HepG2 (cell line): ENCODE data around the gene KIRREL2. TPM values are rescaled to one million over a fixed set of nuclear protein-coding genes. Genes with fewer than 3 reads are reported as not detected.

Source experiments
- ATF7 ChIP-seq, 2 experiments: fragments of 450-650 bp in 1 of 2; sonication (generic) in 1 of 2; formaldehyde crosslinking in 1 of 2; IDR thresholded peaks; 2 replicates each; pipeline versions ENCODE4 v1.4.0 to v1.6.1; 2016 to 2020; ENCODE audit warnings: antibody characterized with exemption in 1 of 2, mild to moderate bottlenecking in 1 of 2, missing genetic modification reagents in 1 of 2
- ATRX ChIP-seq: sonication (generic); formaldehyde crosslinking; IDR thresholded peaks from 2 replicates; pipeline ENCODE4 v1.4.0; 2020; ENCODE audit warnings: missing genetic modification reagents, borderline replicate concordance
- CERS6 ChIP-seq: sonication (generic); formaldehyde crosslinking; IDR thresholded peaks from 2 replicates; pipeline ENCODE4 v1.5.0; 2020; ENCODE audit warnings: missing genetic modification reagents
- DZIP1 ChIP-seq: sonication (generic); formaldehyde crosslinking; IDR thresholded peaks from 2 replicates; pipeline ENCODE4 v1.5.0; 2020; ENCODE audit warnings: mild to moderate bottlenecking, missing genetic modification reagents
- KDM4B ChIP-seq: sonication (generic); formaldehyde crosslinking; IDR thresholded peaks from 2 replicates; pipeline ENCODE4 v1.4.0; 2020; ENCODE audit warnings: missing genetic modification reagents
- MBNL3 ChIP-seq: fragments of 250-450 bp; sonication (Bioruptor Pico); conservative IDR thresholded peaks from 2 replicates; pipeline ENCODE4 v1.8.0; 2022; ENCODE audit warnings: mild to moderate bottlenecking, inconsistent platforms
- MLLT10 ChIP-seq: sonication (generic); formaldehyde crosslinking; IDR thresholded peaks from 2 replicates; pipeline ENCODE4 v1.4.0; 2020; ENCODE audit warnings: missing genetic modification reagents
- NAIF1 ChIP-seq: sonication (generic); formaldehyde crosslinking; IDR thresholded peaks from 2 replicates; pipeline ENCODE4 v1.5.0; 2020; ENCODE audit warnings: mild to moderate bottlenecking, missing genetic modification reagents, borderline replicate concordance
- NFYB ChIP-seq: sonication (generic); formaldehyde crosslinking; IDR thresholded peaks from 2 replicates; pipeline ENCODE4 v1.4.0; 2020; ENCODE audit warnings: missing genetic modification reagents
- NR2F6 ChIP-seq, 2 experiments: IDR thresholded peaks; 2 replicates each; pipeline ENCODE4 v1.6.1; 2016; ENCODE audit warnings: antibody characterized with exemption in 1 of 2, mild to moderate bottlenecking in 1 of 2
- PHF21A ChIP-seq: sonication (generic); formaldehyde crosslinking; IDR thresholded peaks from 2 replicates; pipeline ENCODE4 v1.5.0; 2020; ENCODE audit warnings: mild to moderate bottlenecking, missing genetic modification reagents
- PRPF4 ChIP-seq: fragments of 200-400 bp; formaldehyde crosslinking; IDR thresholded peaks from 2 replicates; pipeline ENCODE4 v1.6.1; 2016; ENCODE audit warnings: low read length, low read depth; ENCODE audit not compliant: poor library complexity, severe bottlenecking
- TAF15 ChIP-seq: fragments of 200-400 bp; formaldehyde crosslinking; IDR thresholded peaks from one replicate; pipeline ENCODE4 v1.6.1; 2018; ENCODE audit warnings: mild to moderate bottlenecking, low read depth, low read length; ENCODE audit not compliant: poor library complexity, severe bottlenecking
- TBP ChIP-seq: sonication (generic); formaldehyde crosslinking; IDR thresholded peaks from 2 replicates; pipeline ENCODE4 v1.5.0; 2020; ENCODE audit warnings: missing genetic modification reagents
- ZEB1 ChIP-seq: IDR thresholded peaks from 2 replicates; pipeline ENCODE4 v1.6.1; 2012; ENCODE audit warnings: mild to moderate bottlenecking, low read depth, inconsistent platforms; ENCODE audit not compliant: insufficient replicate concordance
- ZFP36L1 ChIP-seq: sonication (generic); formaldehyde crosslinking; IDR thresholded peaks from 2 replicates; pipeline ENCODE4 v1.8.0; 2022; ENCODE audit warnings: mild to moderate bottlenecking, missing genetic modification reagents, moderate library complexity
- ZMAT3 ChIP-seq: sonication (generic); formaldehyde crosslinking; conservative IDR thresholded peaks from 2 replicates; pipeline ENCODE4 v1.7.0; 2021; ENCODE audit warnings: missing genetic modification reagents
- ZMYM2 ChIP-seq: sonication (generic); formaldehyde crosslinking; IDR thresholded peaks from 2 replicates; pipeline ENCODE4 v1.8.0; 2022; ENCODE audit warnings: mild to moderate bottlenecking, missing genetic modification reagents
- ZNF12 ChIP-seq: sonication (generic); formaldehyde crosslinking; IDR thresholded peaks from 2 replicates; pipeline ENCODE4 v1.5.0; 2020; ENCODE audit warnings: missing genetic modification reagents
- ZNF570 ChIP-seq: sonication (generic); formaldehyde crosslinking; IDR thresholded peaks from 2 replicates; pipeline ENCODE4 v1.4.0; 2020; ENCODE audit warnings: mild to moderate bottlenecking, missing genetic modification reagents, borderline replicate concordance
- ZNF737 ChIP-seq: sonication (generic); formaldehyde crosslinking; IDR thresholded peaks from 2 replicates; pipeline ENCODE4 v1.5.0; 2020; ENCODE audit warnings: missing genetic modification reagents, mild to moderate bottlenecking, borderline replicate concordance
- ZNF781 ChIP-seq: sonication (generic); formaldehyde crosslinking; IDR thresholded peaks from 2 replicates; pipeline ENCODE4 v1.5.1; 2020; ENCODE audit warnings: borderline replicate concordance, mild to moderate bottlenecking, missing genetic modification reagents; ENCODE audit errors: not compliant biosample characterization
- ZNF839 ChIP-seq: sonication (generic); formaldehyde crosslinking; IDR thresholded peaks from 2 replicates; pipeline ENCODE4 v1.4.0; 2020; ENCODE audit warnings: missing genetic modification reagents, mild to moderate bottlenecking, borderline replicate concordance
- polyA plus RNA-seq, 8 experiments: library from polyadenylated mRNA; depleted of rRNA in 3 of 8; stranded (reverse) in 7 of 8; unstranded in 1 of 8; fragments of >200 nt; fragmentation: Illumina TruSeq in 4 of 8; extraction: Trizol in 4 of 8; gene quantifications; 2 replicates each; pipeline versions ENCODE4 v1.2.1 to v1.2.3, GENCODE V29; 2011 to 2016; ENCODE audit warnings: low read depth in 4 of 8, missing spikeins in 1 of 8, mixed read lengths in 1 of 8; ENCODE audit not compliant: insufficient read depth in 1 of 8
- total RNA-seq, 5 experiments: library from RNA; depleted of rRNA; stranded (reverse); fragments of >200 nt; fragmentation: Illumina TruSeq; extraction: Trizol; gene quantifications; 2 replicates each; pipeline ENCODE4 v1.2.3, GENCODE V29; 2016; ENCODE audit warnings: low read depth in 1 of 5
- TF ChIP-seq, protein P1 (sequence below): sonication (generic); formaldehyde crosslinking; IDR thresholded peaks from 2 replicates; pipeline ENCODE4 v1.4.0; 2020; ENCODE audit warnings: missing genetic modification reagents
- TF ChIP-seq, protein P2 (sequence below): IDR thresholded peaks from 2 replicates; pipeline ENCODE4 v1.6.1; 2016
- TF ChIP-seq, protein P3 (sequence below): sonication (generic); formaldehyde crosslinking; IDR thresholded peaks from 2 replicates; pipeline ENCODE4 v1.4.0; 2020; ENCODE audit warnings: mild to moderate bottlenecking, missing genetic modification reagents

The KIRREL2 gene
- total and polyA plus RNA-seq, 2 of the 13 experiments (the other 11 are each of a cell fraction or from before 2014, with no cell fraction given), result 0.18 to 2.4 TPM

GRCh38 chr19:35862528-35862927 is 5.8 kb downstream of the KIRREL2 start (continued):
- TF ChIP-seq DZIP1 (CRISPR knock-in tag), result no peak
- TF ChIP-seq ZNF781 (CRISPR knock-in tag), result no peak
- TF ChIP-seq ZNF12, result no peak
- no peak for TF ChIP-seq TBP
- TF ChIP-seq PHF21A, result no peak
- TF ChIP-seq, protein P1, sequence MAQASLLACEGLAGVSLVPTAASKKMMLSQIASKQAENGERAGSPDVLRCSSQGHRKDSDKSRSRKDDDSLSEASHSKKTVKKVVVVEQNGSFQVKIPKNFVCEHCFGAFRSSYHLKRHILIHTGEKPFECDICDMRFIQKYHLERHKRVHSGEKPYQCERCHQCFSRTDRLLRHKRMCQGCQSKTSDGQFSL (CRISPR knock-in tag), result no peak
- TF ChIP-seq ZEB1, result no peak
- TF ChIP-seq NAIF1, result no peak
- no peak for TF ChIP-seq MBNL3 (CRISPR knock-in tag)
- no peak for TF ChIP-seq TAF15
- TF ChIP-seq ZNF737 (CRISPR knock-in tag), result no peak
- TF ChIP-seq NR2F6 (IDR thresholded peaks at IDR 0.05), result peak; percentile 62; the same call in 1 of the 2 replicates
- peak; percentile 87 for TF ChIP-seq NR2F6 (CRISPR knock-in tag; IDR thresholded peaks at IDR 0.05)
- TF ChIP-seq ZFP36L1 (CRISPR knock-in tag), result no peak
- TF ChIP-seq PRPF4, result no peak
- no peak for TF ChIP-seq MLLT10 (CRISPR knock-in tag)
- TF ChIP-seq, protein P2, sequence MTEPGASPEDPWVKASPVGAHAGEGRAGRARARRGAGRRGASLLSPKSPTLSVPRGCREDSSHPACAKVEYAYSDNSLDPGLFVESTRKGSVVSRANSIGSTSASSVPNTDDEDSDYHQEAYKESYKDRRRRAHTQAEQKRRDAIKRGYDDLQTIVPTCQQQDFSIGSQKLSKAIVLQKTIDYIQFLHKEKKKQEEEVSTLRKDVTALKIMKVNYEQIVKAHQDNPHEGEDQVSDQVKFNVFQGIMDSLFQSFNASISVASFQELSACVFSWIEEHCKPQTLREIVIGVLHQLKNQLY (CRISPR knock-in tag), result peak; percentile 69; the same call in 1 of the 2 replicates
- TF ChIP-seq ZNF570 (CRISPR knock-in tag), result no peak
- TF ChIP-seq NFYB, result peak; percentile 81
- no peak for TF ChIP-seq KDM4B (CRISPR knock-in tag)
- no peak for TF ChIP-seq ZMAT3 (CRISPR knock-in tag)
- no peak for TF ChIP-seq ZNF839 (CRISPR knock-in tag)
- no peak for TF ChIP-seq ZMYM2 (CRISPR knock-in tag)
- TF ChIP-seq, protein P3, sequence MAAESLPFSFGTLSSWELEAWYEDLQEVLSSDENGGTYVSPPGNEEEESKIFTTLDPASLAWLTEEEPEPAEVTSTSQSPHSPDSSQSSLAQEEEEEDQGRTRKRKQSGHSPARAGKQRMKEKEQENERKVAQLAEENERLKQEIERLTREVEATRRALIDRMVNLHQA (CRISPR knock-in tag), result no peak
- TF ChIP-seq ATRX (CRISPR knock-in tag), result no peak
- TF ChIP-seq CERS6 (CRISPR knock-in tag), result no peak
- no peak for TF ChIP-seq ATF7 (IDR thresholded peaks at IDR 0.05)
- no peak for TF ChIP-seq ATF7 (CRISPR knock-in tag; IDR thresholded peaks at IDR 0.05)
